Nephron (organoid): ENCODE measurements around the gene CT47C1.
A peak's percentile ranks its signal among the peaks of the same experiment; 100 is the strongest.

Experiments
- H3K27ac Mint-ChIP-seq, 3 experiments: 2 replicates each; pipeline ENCODE4 v1.8.0; 2020; ENCODE audit warnings: mixed read lengths in 3 of 3, mild to moderate bottlenecking in 2 of 3, moderate library complexity in 1 of 3
- H3K27me3 Mint-ChIP-seq: 2 replicates; pipeline ENCODE4 v1.8.0; 2021; ENCODE audit warnings: low read depth, mild to moderate bottlenecking, moderate library complexity, mixed read lengths
- H3K36me3 Mint-ChIP-seq: 2 replicates; pipeline ENCODE4 v1.8.0; 2020; ENCODE audit warnings: low read depth, mixed read lengths
- H3K4me1 Mint-ChIP-seq: 2 replicates; pipeline ENCODE4 v1.8.0; 2020; ENCODE audit warnings: mixed read lengths
- H3K4me3 Mint-ChIP-seq, 3 experiments: 2 replicates each; pipeline ENCODE4 v1.8.0; 2020; ENCODE audit warnings: mild to moderate bottlenecking in 3 of 3, mixed read lengths in 3 of 3, moderate library complexity in 2 of 3
- H3K9me3 Mint-ChIP-seq: 2 replicates; pipeline ENCODE4 v1.8.0; 2020; ENCODE audit warnings: mixed read lengths
- TF ChIP-seq, protein P1 (sequence below), 3 experiments: fragments of 200-600 bp; sonication (generic); IDR thresholded peaks; one replicate each; pipeline ENCODE4 v1.5.0; 2021; ENCODE audit warnings: antibody characterized with exemption in 3 of 3; ENCODE audit not compliant: unreplicated experiment in 3 of 3

Gene CT47C1

DNA sequence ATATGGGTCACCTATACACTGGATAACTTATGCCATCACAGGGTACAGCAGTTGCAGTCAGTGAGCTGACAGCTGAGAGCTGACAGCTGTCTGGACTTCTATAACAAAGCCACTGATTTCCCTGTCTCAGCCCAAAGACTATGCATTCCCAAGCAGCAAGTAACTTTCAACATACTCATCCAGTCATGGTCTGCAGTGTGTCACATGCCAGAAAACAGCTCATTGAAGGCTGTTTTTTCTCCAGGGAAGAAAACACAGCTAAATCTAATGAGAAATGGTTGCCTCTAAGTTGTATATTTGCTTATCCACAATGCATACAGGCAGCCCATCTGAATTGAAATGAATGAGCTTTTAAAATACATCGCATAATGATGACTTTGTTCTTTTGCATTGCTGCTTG is 48.5 kb downstream of the CT47C1 start:
- Mint-ChIP-seq H3K4me1 (peaks cover 11% of the 10 kb centered on the region), H3K27me3 (no peaks in the 10 kb centered on the region), H3K36me3 (no peaks in the 10 kb centered on the region), H3K9me3 (peaks cover 3% of the 10 kb centered on the region), H3K27ac (peak overlapping the region; percentile 34 to 57 (median 38)), H3K4me3 (no peak overlapping the region)
- TF ChIP-seq, protein P1, sequence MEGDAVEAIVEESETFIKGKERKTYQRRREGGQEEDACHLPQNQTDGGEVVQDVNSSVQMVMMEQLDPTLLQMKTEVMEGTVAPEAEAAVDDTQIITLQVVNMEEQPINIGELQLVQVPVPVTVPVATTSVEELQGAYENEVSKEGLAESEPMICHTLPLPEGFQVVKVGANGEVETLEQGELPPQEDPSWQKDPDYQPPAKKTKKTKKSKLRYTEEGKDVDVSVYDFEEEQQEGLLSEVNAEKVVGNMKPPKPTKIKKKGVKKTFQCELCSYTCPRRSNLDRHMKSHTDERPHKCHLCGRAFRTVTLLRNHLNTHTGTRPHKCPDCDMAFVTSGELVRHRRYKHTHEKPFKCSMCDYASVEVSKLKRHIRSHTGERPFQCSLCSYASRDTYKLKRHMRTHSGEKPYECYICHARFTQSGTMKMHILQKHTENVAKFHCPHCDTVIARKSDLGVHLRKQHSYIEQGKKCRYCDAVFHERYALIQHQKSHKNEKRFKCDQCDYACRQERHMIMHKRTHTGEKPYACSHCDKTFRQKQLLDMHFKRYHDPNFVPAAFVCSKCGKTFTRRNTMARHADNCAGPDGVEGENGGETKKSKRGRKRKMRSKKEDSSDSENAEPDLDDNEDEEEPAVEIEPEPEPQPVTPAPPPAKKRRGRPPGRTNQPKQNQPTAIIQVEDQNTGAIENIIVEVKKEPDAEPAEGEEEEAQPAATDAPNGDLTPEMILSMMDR (IDR thresholded peaks at IDR 0.05; ENCODE audit: unreplicated experiment in 3 of 3), result no peak
